ENCODE measurements around the gene DUSP15. TPM values are rescaled to one million over a fixed set of nuclear protein-coding genes. Genes with fewer than 3 reads are reported as not detected.
A peak's percentile ranks its signal among the peaks of the same experiment; 100 is the strongest.

Gene DUSP15
- polyA plus RNA-seq, 3 donors: not detected

- H3K27me3 Mint-ChIP-seq (ENCODE audit: low read depth in 3 of 3): peaks cover 0 to 1% (median 0%) of the 10 kb centered on the region in 3 donors
- H4K20me1 ChIP-seq (ENCODE audit: insufficient read depth, low read length): no peaks in the 10 kb centered on the region
- no peak for DNase-seq
- no peaks in the 10 kb centered on the region for H3K79me2 ChIP-seq (ENCODE audit: insufficient read depth, low read length)
- H3K9ac ChIP-seq (ENCODE audit: insufficient read depth, low read length, poor library complexity, severe bottlenecking): no peak overlapping the region
- H3K4me1 Mint-ChIP-seq: peaks cover 9% of the 10 kb centered on the region
- no peaks in the 10 kb centered on the region for H3K36me3 ChIP-seq (replicated peaks in 1 of 2; ENCODE audit: control insufficient read depth in 1 of 2, insufficient read depth in 2 of 2, low read length in 2 of 2)
- peaks cover 10 to 12% of the 10 kb centered on the region in 2 donors for H3K4me1 ChIP-seq (ENCODE audit: control insufficient read depth in 1 of 2, insufficient read depth in 2 of 2, low read length in 2 of 2)
- WGBS (ENCODE audit: insufficient coverage): 96% methylated on average over 5 of the region's 9 CpGs
- H3K27ac ChIP-seq (ENCODE audit: low read depth in 1 of 2, low read length in 2 of 2): no peak overlapping the region
- no peak overlapping the region for H3K4me3 Mint-ChIP-seq
- no peaks in the 10 kb centered on the region for H3K27me3 ChIP-seq (ENCODE audit: control insufficient read depth in 2 of 2, insufficient read depth in 2 of 2, low read length in 2 of 2)
- H3K9me3 ChIP-seq (replicated peaks in 1 of 2; ENCODE audit: control insufficient read depth in 1 of 2, insufficient read depth in 1 of 2, low read length in 2 of 2): no peaks in the 10 kb centered on the region
- no peaks in the 10 kb centered on the region for H3K36me3 Mint-ChIP-seq
- peak overlapping the region in 1 of 7 donors; percentile 52 for H3K27ac Mint-ChIP-seq
- H3K4me2 ChIP-seq (replicated peaks; ENCODE audit: extremely low read depth, low read length, poor library complexity, severe bottlenecking): no peak overlapping the region
- TF ChIP-seq, protein P1, sequence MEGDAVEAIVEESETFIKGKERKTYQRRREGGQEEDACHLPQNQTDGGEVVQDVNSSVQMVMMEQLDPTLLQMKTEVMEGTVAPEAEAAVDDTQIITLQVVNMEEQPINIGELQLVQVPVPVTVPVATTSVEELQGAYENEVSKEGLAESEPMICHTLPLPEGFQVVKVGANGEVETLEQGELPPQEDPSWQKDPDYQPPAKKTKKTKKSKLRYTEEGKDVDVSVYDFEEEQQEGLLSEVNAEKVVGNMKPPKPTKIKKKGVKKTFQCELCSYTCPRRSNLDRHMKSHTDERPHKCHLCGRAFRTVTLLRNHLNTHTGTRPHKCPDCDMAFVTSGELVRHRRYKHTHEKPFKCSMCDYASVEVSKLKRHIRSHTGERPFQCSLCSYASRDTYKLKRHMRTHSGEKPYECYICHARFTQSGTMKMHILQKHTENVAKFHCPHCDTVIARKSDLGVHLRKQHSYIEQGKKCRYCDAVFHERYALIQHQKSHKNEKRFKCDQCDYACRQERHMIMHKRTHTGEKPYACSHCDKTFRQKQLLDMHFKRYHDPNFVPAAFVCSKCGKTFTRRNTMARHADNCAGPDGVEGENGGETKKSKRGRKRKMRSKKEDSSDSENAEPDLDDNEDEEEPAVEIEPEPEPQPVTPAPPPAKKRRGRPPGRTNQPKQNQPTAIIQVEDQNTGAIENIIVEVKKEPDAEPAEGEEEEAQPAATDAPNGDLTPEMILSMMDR (IDR thresholded peaks at IDR 0.05): no peak
- peaks cover 0 to 2% (median 0%) of the 10 kb centered on the region in 7 donors for H3K9me3 Mint-ChIP-seq
- intact Hi-C loops (cut with micrococcal nuclease): no loop called here
- no peak overlapping the region for H3K4me3 ChIP-seq (replicated peaks in 1 of 3; ENCODE audit: low read depth in 2 of 3, low read length in 3 of 3)
- no peak overlapping the region for H2AFZ ChIP-seq (ENCODE audit: insufficient read depth, low read depth, low read length, poor library complexity, severe bottlenecking)
Measured at GRCh38 chr20:31897541-31897940, 27.2 kb upstream of the DUSP15 start.

- Mint-ChIP-seq H3K36me3 (no peaks in the 10 kb centered on the region), H3K9me3 (peaks cover 0 to 2% (median 0%) of the 10 kb centered on the region in 7 donors), H3K27me3 (ENCODE audit: low read depth in 3 of 3) (peaks cover 0 to 1% (median 1%) of the 10 kb centered on the region in 3 donors), H3K4me3 (no peak overlapping the region), H3K27ac (peak overlapping the region in 2 of 7 donors; percentile 19 to 30), H3K4me1 (peaks cover 9% of the 10 kb centered on the region)
- H3K27ac ChIP-seq (ENCODE audit: low read depth in 1 of 2, low read length in 2 of 2): peak overlapping the region in 1 of 2 donors; percentile 76
- H3K9me3 ChIP-seq (replicated peaks in 1 of 2; ENCODE audit: control insufficient read depth in 1 of 2, insufficient read depth in 1 of 2, low read length in 2 of 2): no peaks in the 10 kb centered on the region
- H3K27me3 ChIP-seq (ENCODE audit: control insufficient read depth in 2 of 2, insufficient read depth in 2 of 2, low read length in 2 of 2): no peaks in the 10 kb centered on the region
- no peak overlapping the region for H2AFZ ChIP-seq (ENCODE audit: insufficient read depth, low read depth, low read length, poor library complexity, severe bottlenecking)
- intact Hi-C loops (cut with micrococcal nuclease): no loop called here
- no peak overlapping the region for H3K4me3 ChIP-seq (replicated peaks in 1 of 3; ENCODE audit: low read depth in 2 of 3, low read length in 3 of 3)
- 93% methylated on average over 5 of the region's 9 CpGs for WGBS (ENCODE audit: insufficient coverage)
- DNase-seq: no peak
- no peak overlapping the region for H3K9ac ChIP-seq (ENCODE audit: insufficient read depth, low read length, poor library complexity, severe bottlenecking)
- H3K4me2 ChIP-seq (replicated peaks; ENCODE audit: extremely low read depth, low read length, poor library complexity, severe bottlenecking): no peak overlapping the region
- H3K4me1 ChIP-seq (ENCODE audit: control insufficient read depth in 1 of 2, insufficient read depth in 2 of 2, low read length in 2 of 2): peaks cover 10 to 12% of the 10 kb centered on the region in 2 donors
- H3K79me2 ChIP-seq (ENCODE audit: insufficient read depth, low read length): no peaks in the 10 kb centered on the region
- TF ChIP-seq, protein P1 (IDR thresholded peaks at IDR 0.05): no peak
- no peaks in the 10 kb centered on the region for H4K20me1 ChIP-seq (ENCODE audit: insufficient read depth, low read length)
- H3K36me3 ChIP-seq (replicated peaks in 1 of 2; ENCODE audit: control insufficient read depth in 1 of 2, insufficient read depth in 2 of 2, low read length in 2 of 2): no peaks in the 10 kb centered on the region
Measured at GRCh38 chr20:31896049-31896448, 25.7 kb upstream of the DUSP15 start.

Data from CD14-positive monocyte (primary cell).